Activated CD4-positive, alpha-beta T cell treated with anti-CD3 and anti-CD28 coated beads, Interleukin-2, Interleukin-4, amounts not matched to agents 100 ng/mL and 50 ng/mL, durations not matched to agents 16 hours and 8 hours (primary cell): ENCODE results near the gene ARSK.

ENCODE experiments used
- DNase-seq: peaks from one replicate; pipeline ENCODE4 v3.0.0-alpha.2; 2020; ENCODE audit warnings: low spot score

The ARSK gene

GRCh38 chr5:95564450-95564849 lies 9.5 kb downstream of the ARSK start:
- DNase-seq = no peak

GRCh38 chr5:95565280-95565920 lies 10.5 kb downstream of the ARSK start:
- no peak for DNase-seq

- no peak for DNase-seq
Observed at GRCh38 chr5:95572016-95572415, 17.1 kb downstream of the ARSK start.

- no peak for DNase-seq
Observed at GRCh38 chr5:95581576-95581975, 26.7 kb downstream of the ARSK start.

GRCh38 chr5:95583992-95584391 lies 29.1 kb downstream of the ARSK start:
- no peak for DNase-seq

- peak; percentile 47 for DNase-seq
Observed at GRCh38 chr5:95590880-95591279, 36.0 kb downstream of the ARSK start.

GRCh38 chr5:95591490-95591901 lies 36.6 kb downstream of the ARSK start:
- peak; percentile 88 for DNase-seq

- DNase-seq = no peak
Observed at GRCh38 chr5:95595289-95595931, 40.5 kb downstream of the ARSK start.

- DNase-seq = no peak
Observed at GRCh38 chr5:95599252-95599651, 44.4 kb downstream of the ARSK start.

- no peak for DNase-seq
Observed at GRCh38 chr5:95600557-95600956, 45.7 kb downstream of the ARSK start.

- DNase-seq = no peak
Observed at GRCh38 chr5:95605786-95606185, 50.9 kb downstream of the ARSK start.

- no peak for DNase-seq
Observed at GRCh38 chr5:95606419-95606818, 51.5 kb downstream of the ARSK start.

GRCh38 chr5:95609711-95610110 lies 54.8 kb downstream of the ARSK start:
- DNase-seq = no peak

- no peak for DNase-seq
Observed at GRCh38 chr5:95610546-95610945, 55.6 kb downstream of the ARSK start.

GRCh38 chr5:95611396-95611795 lies 56.5 kb downstream of the ARSK start:
- no peak for DNase-seq

GRCh38 chr5:95613514-95613913 lies 58.6 kb downstream of the ARSK start:
- no peak for DNase-seq

- DNase-seq = peak; percentile 41
Observed at GRCh38 chr5:95615164-95615467, 60.2 kb downstream of the ARSK start.

GRCh38 chr5:95617057-95617456 lies 62.2 kb downstream of the ARSK start:
- DNase-seq = no peak

GRCh38 chr5:95619096-95619495 lies 64.2 kb downstream of the ARSK start:
- DNase-seq = no peak

- DNase-seq = no peak
Observed at GRCh38 chr5:95619514-95620029, 64.7 kb downstream of the ARSK start.

GRCh38 chr5:95620030-95620869 lies 65.3 kb downstream of the ARSK start, which contains the start of gene GPR150:
GPR150 (plus strand) TSS chr5:95620087; CDS start chr5:95620276, 189 bp downstream.
- DNase-seq = peak; percentile 43

GRCh38 chr5:95620870-95621838 lies 66.3 kb downstream of the ARSK start:
- peak; percentile 27 for DNase-seq
